ENCODE measurements around the gene NTHL1. TPM values are rescaled to one million over a fixed set of nuclear protein-coding genes. Genes with fewer than 3 reads are reported as not detected.

Gene NTHL1
- total and polyA plus RNA-seq, 2 of the 13 experiments (the other 11 are each of a cell fraction or from before 2014, with no cell fraction given) = 47.5 to 64.9 TPM

- no peak for TF ChIP-seq POGK (CRISPR knock-in tag; conservative IDR thresholded peaks at IDR 0.05)
- TF ChIP-seq ELF4 (CRISPR knock-in tag; IDR thresholded peaks at IDR 0.05; ENCODE audit: borderline replicate concordance) = peak; percentile 47; the same call in 1 of the 2 replicates
- TF ChIP-seq, protein P1, sequence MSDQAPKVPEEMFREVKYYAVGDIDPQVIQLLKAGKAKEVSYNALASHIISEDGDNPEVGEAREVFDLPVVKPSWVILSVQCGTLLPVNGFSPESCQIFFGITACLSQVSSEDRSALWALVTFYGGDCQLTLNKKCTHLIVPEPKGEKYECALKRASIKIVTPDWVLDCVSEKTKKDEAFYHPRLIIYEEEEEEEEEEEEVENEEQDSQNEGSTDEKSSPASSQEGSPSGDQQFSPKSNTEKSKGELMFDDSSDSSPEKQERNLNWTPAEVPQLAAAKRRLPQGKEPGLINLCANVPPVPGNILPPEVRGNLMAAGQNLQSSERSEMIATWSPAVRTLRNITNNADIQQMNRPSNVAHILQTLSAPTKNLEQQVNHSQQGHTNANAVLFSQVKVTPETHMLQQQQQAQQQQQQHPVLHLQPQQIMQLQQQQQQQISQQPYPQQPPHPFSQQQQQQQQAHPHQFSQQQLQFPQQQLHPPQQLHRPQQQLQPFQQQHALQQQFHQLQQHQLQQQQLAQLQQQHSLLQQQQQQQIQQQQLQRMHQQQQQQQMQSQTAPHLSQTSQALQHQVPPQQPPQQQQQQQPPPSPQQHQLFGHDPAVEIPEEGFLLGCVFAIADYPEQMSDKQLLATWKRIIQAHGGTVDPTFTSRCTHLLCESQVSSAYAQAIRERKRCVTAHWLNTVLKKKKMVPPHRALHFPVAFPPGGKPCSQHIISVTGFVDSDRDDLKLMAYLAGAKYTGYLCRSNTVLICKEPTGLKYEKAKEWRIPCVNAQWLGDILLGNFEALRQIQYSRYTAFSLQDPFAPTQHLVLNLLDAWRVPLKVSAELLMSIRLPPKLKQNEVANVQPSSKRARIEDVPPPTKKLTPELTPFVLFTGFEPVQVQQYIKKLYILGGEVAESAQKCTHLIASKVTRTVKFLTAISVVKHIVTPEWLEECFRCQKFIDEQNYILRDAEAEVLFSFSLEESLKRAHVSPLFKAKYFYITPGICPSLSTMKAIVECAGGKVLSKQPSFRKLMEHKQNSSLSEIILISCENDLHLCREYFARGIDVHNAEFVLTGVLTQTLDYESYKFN (CRISPR knock-in tag; conservative IDR thresholded peaks at IDR 0.05) = no peak
- TF ChIP-seq BCL3 (CRISPR knock-in tag; IDR thresholded peaks at IDR 0.05) = no peak
- TF ChIP-seq GATAD1 (CRISPR knock-in tag; IDR thresholded peaks at IDR 0.05) = no peak
- TF ChIP-seq HHEX (CRISPR knock-in tag; IDR thresholded peaks at IDR 0.05) = no peak
- TF ChIP-seq CREB3 (CRISPR knock-in tag; IDR thresholded peaks at IDR 0.05) = no peak
- TF ChIP-seq POGZ (CRISPR knock-in tag; IDR thresholded peaks at IDR 0.05) = 0 out of 2 replicates have a peak, but pooled peaks have one; percentile 7
- no peak for TF ChIP-seq ZNF143 (CRISPR knock-in tag; IDR thresholded peaks at IDR 0.05)
- no peak for TF ChIP-seq MYPOP (CRISPR knock-in tag; IDR thresholded peaks at IDR 0.05)
- no peak for TF ChIP-seq ZNF761 (CRISPR knock-in tag; conservative IDR thresholded peaks at IDR 0.05)
- TF ChIP-seq RXRA (CRISPR knock-in tag; IDR thresholded peaks at IDR 0.05) = no peak
- no peak for TF ChIP-seq SOX6 (IDR thresholded peaks at IDR 0.05)
- no peak for TF ChIP-seq SOX6 (CRISPR knock-in tag; IDR thresholded peaks at IDR 0.05)
- TF ChIP-seq ZNF20 (CRISPR knock-in tag; IDR thresholded peaks at IDR 0.05) = no peak
- no peak for TF ChIP-seq ZMYM2 (CRISPR knock-in tag; IDR thresholded peaks at IDR 0.05)
- no peak for TF ChIP-seq SNAPC4 (CRISPR knock-in tag; IDR thresholded peaks at IDR 0.05)
Observed at GRCh38 chr16:2015947-2016208, 31.8 kb downstream of the NTHL1 start (continued).
